Measurements from ENCODE around the gene IL15RA.
"Not testable (repeated sequence)": the region's sequence is repeated elsewhere in the genome, so short reads cannot be mapped to it uniquely, and the experiment has no call there.

IL15RA gene

DNA sequence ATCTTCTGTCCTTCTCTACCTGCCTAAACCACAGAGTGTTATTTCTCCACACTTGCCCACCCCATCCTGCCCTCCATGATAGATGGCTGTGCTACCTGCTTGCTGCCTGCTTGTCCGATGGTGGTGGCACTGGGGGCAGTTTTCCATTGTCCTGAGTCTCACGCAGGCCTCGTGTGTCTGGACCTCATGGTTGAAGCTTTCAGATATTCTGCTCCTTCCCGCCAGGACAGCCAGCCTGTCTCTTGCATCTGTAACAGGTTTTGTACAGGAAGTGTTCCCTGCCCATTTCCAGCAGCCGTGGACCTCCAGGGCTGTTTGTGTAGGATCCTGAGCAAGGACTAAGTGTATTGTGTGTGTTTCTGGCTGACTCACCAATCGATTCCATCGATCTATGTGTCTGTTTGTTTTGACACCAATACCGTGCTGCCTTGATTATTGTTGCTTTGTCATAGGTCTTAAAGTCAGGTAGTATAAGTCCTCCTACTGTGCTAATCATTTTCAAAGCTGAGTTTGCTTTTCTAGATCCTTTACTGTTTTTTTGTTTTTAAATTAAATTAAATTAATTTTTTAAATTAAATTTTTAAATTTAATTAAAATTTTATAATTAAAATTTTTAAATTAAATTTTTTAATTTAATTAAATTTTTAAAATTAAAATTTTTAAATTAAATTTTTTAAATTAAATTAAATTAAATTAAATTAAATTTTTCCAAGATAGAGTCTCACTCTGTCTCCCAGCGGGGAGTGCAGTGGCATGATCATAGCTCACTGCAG, 8.5 kb downstream of the IL15RA start:
- no peak for DNase-seq

DNA sequence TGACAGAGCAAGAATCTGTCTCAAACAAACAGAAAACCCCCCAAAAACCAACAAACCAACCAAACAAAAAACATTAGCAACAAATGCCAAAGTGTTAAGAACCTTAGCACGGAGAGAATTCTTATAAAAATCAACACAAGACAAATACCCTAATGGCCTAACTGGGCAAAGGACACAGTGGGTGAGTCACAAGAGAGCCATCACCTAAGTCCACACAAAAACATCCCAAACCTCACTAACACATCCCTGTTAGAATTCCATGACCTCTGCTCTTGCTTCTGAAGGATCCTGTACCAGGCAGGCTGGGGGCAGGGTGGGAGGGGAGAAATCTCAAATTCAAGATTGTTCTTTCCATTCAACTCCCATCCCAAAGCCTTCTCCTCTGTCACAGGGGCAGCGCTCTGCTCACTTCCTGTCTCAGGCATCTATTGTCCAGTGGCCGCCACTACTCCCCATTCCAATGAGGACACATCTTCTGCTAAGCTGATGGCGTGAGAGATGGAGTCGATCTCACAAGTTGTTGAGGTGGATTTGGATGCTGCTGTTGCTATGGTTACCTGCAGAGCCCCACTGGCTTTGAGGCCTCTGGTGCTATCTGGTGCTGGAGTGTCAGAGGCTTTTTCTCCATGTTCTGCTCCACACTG, 9.2 kb downstream of the IL15RA start:
- no peak for DNase-seq

DNA sequence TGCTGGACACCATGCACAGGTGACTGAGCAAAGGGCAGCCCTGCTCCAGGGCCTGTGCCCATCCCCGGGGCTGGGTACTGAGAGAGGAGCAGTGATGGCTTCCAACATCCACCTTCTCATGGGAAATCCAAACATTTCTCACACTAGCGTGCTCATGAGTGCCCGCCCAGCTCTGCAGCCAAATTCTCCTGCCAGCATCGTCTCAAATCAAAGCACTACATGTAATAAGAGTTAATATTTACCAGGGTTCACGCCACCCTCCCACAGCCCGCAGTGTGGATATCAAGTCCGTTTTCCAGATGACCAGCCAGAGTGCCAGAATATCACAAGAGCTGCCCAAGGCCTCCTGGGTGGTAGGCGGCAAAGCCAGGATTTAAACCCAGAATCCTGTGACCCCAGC, 12.1 kb downstream of the IL15RA start:
- DNase-seq, result no peak

DNA sequence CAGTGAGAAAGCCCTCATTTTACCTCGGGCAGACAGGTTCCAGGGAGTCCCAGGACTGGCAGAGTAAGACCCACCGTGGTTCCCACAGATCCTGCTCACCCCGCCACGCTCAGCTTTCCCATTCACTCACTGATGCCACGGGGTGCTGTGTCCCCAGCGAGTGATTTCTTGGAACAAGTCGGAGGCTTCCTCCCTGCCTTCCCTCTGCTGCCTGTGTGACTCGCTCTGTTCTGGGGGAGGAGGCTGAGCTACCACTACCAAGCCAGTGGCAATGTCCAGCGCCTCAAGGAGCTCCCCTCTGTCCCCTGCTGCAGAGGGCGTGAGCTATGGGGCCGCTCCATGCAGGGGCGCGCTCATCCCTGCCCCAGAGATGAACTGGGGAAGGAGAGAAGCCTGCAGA, 12.6 kb downstream of the IL15RA start:
- no peak for DNase-seq

DNA sequence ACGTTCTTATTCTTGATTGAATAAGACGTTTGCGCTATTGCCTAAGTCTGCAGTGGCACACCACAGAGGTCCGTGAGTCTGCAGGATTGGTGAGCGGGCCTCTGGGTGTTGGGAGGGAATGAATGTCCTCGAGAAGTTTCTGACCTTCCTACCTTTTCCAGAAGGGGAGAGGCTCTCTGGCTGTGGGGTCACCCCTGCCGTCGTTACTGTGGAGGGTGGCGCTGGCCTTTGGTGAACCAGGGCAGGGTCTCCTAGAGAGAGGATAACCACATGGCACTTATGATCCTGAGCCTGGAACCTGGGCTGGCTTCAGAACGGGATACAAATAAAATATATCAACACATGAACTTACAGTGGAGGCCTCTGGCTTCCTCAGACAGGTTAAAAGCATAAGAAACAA, 13.8 kb downstream of the IL15RA start:
- DNase-seq, result no peak

DNA sequence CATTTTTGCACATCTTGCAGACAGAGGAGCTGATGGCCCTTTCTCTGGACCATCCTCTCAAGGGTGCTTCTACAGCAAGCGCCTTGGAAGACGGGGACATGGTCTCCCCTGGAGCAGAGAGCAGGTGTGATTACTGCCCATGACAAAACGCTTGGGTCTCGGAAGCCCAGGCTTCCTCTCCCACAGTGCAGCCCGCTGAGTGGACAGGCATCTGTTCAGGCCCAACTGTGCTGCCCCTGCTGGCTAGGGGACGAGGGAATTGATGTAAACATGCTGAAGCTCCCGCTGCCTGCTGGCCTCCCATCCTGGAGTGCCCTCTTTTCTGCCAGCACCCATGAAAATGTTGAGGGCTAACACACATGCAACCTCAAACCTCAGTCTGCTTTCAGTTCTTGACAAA, 14.3 kb downstream of the IL15RA start:
- no peak for DNase-seq

DNA sequence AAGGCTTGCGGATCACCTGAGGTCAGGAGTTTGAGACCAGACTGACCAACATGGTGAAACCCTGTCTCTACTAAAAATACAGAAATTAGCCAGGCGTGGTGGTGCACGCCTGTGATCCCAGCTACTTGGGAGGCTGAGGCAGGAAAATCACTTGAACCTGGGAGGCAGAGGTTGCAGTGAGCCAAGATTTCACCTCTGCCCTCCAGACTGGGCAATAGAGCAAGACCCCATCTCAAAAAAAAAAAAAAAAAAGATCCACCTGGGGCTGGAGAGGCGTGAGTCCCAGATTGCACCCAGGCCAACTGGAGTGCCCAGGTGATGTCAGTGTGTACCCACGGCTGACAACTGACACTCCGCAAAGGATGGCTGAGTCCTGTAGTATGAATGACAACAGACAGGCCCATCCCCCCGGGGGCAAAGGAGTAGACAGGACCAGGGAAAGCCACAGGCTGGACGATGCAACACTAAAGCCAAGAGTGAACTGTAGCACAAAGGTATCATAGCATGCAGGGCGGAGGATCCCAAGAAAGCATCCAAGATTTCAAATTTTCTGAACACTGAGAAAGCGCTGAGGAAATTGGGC, 14.9 kb downstream of the IL15RA start:
- DNase-seq, result not testable (repeated sequence)

DNA sequence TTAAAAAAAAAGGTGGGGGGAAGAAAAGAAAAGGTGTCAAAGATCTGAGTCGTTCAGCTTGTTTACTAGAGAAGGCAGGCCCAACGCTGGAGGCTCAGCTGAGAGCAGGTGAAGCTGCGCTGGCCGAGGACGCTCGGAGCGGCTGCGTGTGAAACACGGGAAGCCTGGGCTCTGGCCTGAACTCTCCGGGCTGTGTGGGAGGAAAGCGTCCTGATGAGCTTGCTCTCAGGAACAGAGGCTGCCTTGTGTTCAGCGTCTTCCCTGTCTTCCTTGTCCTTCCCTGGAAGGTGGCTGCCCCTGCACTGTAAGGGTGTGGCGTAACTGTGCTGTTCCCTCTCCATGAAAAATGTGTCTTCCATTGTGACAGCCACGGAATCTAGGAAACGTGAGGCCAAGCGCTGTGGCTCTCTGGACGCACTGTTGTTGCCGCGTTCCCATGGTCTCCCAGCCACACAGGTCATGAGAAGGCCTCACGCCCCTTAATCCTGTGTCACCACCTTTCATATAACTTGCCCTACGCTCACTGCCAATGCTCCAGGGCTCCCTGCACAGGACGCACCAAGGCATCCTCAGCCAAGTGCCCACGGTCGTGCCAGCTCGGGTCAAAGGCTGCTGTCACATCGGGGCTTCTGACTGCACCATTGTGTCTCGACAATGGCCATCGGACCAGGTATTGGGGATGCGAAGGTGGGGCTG, 15.8 kb downstream of the IL15RA start:
- no peak for DNase-seq

DNA sequence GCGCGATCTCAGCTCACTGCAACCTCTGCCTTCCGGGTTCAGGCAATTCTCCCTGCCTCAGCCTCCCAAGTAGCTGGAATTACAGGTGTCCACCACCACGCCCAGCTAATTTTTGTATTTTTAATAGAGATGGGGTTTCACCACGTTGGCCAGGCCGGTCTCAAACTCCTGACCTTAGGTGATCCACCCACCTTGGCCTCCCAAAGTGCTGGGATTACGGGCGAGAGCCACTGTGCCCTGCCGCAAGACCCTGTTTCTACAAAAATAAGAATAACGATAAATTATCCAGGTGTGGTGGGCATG, 16.4 kb downstream of the IL15RA start:
- not testable (repeated sequence) for DNase-seq

DNA sequence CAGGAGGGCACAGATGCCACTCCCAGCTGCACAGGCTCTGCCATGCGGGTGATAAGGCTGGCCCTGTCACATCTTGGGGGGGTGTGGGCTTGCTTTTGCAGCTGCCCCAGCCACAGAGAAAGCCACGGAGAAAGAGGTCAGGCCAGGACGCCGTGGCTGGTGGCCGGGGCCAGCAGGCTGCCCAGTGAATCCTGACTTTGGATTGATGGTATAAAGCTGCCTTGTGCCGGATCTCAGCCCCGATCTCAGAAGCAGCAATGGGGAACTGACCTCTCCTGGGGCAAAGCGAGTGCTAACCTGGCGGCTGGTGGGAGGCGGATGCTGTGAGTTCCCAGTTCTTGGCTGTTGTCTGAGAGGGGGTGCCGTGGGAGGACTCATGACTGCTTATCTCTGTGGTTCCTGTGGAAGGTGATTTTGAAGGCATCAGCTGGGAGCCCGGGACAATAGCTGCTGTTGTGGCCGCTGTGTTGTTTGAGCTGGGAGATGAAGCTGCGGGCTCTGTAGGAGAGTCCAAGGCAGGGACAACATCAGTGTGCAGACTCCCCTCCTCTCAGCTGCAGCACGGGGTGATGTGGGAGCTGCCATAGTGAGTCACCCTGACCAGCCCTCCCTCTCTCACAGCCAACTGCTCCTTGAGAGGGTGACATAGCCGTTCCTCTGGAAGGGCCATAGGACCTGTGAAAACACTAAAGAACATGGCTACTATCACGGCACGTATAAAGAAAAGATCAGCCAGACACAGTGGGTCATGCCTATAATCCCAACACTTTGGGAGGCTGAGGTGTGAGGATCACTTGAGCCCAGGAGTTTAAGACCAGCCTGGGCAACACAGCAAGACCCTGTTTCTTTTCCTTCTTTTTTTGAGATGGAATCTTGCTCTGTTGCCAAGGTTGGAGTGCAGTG, 17.0 kb downstream of the IL15RA start:
- no peak for DNase-seq

DNA sequence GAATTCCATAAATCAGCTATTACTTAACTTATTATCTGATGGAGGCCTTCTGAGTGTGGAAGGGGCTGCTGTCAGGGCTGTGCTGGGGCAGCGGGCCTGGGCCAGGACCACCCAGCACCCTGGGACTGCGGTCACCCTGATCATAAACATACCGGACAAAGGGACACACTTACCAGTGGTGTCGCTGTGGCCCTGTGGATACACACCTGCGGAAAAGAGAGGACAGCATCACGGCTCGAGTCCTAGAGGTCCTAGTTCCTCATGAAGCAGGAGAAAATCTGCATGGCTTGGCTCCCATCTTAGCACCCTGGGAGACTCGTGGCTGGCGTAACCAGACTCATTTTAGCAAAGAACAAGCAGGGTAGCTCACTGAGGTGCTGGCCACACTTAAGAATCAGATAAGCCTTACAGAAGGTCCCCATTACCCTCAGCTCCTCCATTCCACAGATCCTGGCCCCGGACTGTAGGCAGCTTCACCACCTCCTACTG, 17.7 kb downstream of the IL15RA start:
- DNase-seq, result no peak

DNA sequence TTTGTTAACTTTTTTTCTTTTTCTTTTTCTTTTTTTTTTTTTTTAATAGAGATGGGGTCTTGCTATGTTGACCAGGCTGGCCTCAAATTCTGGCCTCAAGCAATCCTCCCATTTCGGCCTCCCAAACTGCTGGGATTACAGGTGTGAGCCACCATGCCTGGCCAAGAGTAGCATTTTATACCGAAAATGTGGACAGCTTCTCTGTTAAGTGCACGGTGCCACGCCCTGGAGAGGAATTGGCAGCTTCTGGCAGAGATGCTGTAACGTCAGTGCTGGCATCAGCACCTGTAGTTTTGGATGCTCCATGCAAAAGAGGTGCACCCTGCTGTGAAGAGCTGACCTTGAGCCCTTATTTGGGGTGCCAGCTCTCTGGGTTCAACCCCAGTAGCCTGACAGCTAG, 18.2 kb downstream of the IL15RA start:
- no peak for DNase-seq

DNA sequence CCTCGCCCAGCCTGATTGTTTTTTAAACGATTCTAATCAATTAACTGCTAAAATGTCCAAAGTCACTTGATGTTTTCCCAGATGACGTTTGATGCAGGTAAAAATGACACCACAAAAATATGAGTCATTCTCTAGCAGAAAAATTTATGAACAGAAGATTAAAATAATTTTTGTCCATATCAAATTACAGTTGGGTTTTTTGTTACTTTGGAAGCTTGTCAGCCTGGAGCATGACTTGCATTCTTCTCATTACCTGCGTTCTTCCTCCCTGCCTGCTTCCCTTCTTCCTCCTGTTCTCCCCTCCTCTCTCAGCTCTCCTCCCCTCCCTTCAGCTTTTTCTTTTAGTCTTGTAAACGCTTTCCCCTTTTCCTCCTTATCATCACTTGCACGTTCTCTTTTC, 18.7 kb downstream of the IL15RA start:
- no peak for DNase-seq

DNA sequence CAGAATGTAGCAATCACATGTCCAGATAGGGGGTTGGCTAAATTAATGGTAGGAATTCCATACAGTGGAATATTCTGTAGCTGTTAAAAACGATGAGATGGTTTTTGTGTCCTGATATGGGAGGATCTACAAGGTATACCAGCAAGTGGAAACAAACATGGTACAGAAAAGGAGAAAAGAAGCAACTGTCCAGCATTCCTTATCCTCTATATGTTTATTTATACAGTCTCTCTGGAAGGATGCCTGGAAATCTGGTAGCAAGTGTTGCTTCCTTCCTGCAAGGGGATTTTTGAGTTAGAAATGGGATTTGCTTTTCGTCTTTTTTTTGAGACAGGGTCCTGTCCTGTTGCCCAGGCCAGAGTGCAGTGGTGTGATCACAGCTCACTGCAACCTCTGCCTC, 19.3 kb downstream of the IL15RA start:
- DNase-seq, result no peak

DNA sequence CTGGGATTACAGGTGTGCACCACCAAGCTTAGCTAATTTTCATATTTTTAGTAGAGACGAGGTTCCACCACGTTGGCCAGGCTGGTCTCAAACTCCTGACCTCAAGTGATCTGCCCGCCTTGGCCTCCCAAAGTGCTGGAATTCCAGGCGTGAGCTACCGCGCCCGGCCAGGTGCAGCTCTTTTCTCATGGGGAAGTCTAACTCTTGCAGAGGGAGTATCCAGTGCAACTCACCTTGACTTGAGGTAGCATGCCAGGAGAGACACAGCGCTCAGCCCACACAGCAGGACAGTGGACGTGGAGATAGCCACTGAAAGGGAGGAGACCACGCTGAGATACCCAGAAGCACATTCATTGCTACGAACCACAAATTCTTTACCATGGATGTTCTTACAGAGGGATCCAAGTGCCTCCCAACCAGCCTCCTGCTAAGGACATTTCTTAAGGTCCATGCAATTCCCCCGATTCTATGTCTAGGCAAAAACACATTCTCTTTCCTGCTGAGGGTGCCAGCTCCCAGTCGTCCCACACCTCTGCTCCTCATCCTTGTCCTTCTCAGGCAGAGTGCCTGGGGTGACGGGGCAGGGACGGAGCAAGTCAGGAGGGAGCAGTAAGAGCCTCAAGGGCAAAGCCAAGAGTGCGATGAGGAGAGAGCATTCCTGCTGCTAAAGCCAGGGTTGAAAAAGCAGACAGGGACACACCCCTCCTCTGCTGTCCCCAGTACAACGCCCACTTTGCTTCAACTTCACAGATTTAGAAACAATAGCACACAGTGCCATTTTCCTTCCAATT, 21.0 kb downstream of the IL15RA start:
- DNase-seq, result no peak

DNA sequence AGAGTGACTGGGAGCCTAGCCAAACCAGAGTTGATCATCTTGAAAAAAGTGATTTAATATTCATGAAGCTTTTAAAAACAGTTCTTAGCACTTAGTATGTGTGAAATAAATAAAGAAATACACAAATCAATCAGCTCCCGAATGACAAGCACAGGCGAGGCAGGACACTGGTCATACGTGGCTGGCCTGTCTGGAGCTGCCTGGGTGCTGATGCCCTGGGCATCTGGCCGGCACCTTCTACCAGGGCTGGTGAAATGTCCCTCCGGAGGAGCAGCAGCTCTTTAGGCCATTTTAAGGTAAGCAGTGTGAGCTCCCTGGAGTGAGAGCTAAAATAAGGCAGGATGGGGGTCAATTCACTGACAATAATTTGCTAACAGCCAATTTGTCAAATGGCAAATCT, 23.7 kb downstream of the IL15RA start:
- DNase-seq, result no peak

DNA sequence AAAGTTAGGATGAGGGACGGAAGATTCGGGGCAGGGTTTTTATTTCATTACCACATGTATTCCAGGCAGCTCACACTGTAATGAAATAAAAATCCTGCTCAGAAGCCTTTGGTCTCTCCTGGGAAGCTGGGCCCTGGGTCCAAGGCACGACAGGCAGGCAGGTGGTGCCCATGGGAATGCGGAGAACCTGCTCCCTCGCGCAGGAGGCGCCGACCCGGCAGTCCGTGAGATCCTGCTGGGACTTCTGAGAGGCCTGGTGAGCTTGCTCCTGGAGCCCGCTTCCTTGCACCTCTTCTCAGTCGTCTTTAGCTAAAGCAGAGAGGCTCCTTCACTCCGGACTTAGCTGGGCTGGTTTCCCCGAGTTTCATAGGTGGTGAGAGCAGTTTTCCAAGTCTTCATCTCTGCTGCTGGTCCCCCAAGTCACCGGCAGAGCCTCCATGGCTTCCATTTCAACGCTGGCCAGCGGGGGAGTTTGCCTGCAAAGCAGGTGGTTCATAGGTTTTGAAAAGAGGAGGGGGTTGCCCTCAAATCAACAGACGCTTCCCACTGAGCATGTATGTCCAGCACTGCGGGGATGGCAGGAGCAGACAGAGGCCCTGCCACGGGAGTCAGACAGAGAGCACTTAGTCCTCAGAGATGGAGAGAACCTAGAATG, 24.5 kb downstream of the IL15RA start:
- no peak for DNase-seq

DNA sequence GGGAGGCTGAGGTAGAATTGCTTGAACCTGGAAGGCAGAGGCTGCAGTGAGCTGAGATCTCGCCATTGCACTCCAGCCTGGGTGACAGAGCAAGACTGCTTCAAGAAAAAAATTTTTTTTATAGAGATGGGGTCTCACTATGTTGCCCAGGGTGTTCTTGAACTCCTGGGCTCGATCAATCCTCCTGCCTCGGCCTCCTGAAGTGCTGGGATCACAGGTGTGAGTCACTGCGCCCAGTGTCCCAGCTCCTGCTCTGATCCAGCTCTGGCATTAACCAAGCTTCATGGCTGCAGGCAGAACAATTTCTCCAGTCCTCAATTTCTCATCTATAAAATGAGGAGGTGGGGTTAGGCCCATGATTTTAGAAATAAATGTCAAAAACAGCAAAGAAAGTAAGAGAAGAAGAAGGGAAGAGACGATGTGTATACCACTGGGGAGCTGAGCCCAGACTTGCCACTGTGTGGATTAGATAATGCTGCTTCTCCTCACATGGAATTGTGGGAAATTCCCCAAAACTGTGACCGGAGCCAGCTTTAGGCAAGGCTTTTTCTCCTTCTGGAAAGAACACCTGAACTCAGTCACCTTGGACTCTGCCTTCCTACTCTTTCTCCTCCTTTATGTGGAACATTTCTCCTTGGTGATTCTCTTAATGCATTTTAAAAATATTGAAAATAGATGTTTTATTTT, 25.5 kb downstream of the IL15RA start:
- no peak for DNase-seq

DNA sequence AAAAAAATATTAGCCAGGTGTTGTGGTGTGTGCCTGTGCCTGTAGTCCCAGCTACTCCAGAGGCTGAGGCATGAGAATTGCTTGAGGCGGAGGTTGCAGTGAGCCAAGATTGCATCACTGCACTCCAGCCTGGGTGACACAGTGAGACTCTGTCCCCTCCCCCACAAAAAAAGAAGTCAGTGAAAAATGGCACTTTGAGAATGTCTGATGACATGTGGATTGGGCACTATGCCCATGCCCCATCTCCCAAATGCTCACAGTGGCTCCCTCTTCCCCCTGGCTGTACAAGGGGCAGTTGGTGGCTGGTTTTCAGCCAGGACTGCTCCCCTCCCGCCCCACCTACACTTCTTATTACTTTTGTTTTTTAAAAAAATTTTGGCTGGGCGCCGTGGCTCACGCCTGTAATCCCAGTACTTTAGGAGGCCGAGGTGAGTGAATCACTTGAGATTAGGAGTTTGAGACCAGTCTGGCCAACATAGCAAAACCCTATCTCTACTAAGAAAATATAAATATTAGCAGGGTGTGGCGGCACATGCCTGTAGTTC, 26.1 kb downstream of the IL15RA start:
- no peak for DNase-seq

DNA sequence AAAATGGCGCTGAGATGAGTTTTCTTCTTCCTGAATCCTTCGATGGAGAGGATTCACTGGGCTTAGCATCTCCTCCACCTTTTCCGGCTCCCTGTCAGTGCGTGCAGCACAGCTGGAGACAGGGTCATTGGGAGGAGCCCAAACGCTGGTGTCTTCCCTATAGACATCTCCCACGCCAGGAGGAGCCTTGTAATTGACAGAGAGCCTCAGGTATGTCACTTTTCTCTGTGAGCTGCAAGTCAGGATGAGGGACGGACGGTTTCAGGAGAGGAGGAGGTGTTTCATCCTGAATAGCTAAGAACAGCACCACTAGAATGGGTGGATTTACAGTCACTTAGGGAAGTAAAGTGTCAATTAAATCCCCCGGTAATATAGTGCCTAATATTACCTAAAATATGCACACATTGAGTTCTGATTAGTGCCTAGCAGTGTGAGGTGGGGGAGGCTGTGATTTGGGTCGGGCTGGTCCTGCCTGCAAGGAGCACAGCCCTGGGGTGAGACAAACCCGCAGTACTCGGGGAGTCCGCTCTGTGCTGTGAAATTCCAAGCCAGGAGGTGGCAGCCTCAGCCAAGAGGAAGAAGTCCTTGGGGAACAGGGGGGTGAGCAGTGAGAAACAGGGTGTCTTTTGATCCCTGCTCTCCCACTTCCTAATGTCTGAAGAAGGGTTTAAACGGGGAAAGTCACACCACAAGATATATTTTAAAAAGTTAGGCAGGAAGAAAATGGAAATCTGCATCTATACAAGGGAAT, 28.2 kb downstream of the IL15RA start:
- peak; percentile 38 to 41 for DNase-seq
